Measurements from ENCODE around the gene PCNT. TPM values are rescaled to one million over a fixed set of nuclear protein-coding genes. Genes with fewer than 3 reads are reported as not detected.
"Not testable (repeated sequence)": the region's sequence is repeated elsewhere in the genome, so short reads cannot be mapped to it uniquely, and the experiment has no call there.

Gene PCNT
- total RNA-seq, 3 donors from 2014 or later: 25.2 to 31.0 (median 28.5) TPM

DNA sequence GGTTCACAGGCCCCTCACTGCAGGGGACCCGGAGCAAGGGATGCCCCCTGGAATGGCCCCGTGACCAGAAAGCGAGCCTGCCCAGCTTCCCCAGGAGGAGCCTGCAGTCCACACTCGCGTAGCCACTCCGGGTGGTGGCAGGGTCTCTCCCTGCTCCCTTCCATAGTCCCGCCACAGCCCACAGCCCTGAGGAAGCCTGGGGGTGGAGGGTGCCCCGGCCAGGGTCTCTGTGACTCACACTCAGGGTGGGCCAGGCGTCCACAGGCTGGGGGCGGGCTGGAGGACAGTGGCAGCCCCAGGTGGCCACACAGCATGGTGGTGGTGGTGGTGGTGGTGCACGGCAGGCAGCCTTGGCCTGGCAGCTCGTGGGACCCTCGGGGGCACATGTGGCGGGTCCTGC lies 22.2 kb upstream of the PCNT start:
- H3K9me3 ChIP-seq: no peaks in the 10 kb centered on the region
- H3K4me3 ChIP-seq: no peak overlapping the region
- H3K27ac ChIP-seq: no peak overlapping the region
- DNase-seq (ENCODE audit: low spot score in 2 of 2): no peak
- TF ChIP-seq, protein P1, sequence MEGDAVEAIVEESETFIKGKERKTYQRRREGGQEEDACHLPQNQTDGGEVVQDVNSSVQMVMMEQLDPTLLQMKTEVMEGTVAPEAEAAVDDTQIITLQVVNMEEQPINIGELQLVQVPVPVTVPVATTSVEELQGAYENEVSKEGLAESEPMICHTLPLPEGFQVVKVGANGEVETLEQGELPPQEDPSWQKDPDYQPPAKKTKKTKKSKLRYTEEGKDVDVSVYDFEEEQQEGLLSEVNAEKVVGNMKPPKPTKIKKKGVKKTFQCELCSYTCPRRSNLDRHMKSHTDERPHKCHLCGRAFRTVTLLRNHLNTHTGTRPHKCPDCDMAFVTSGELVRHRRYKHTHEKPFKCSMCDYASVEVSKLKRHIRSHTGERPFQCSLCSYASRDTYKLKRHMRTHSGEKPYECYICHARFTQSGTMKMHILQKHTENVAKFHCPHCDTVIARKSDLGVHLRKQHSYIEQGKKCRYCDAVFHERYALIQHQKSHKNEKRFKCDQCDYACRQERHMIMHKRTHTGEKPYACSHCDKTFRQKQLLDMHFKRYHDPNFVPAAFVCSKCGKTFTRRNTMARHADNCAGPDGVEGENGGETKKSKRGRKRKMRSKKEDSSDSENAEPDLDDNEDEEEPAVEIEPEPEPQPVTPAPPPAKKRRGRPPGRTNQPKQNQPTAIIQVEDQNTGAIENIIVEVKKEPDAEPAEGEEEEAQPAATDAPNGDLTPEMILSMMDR (IDR thresholded peaks at IDR 0.05): no peak
- TF ChIP-seq POLR2AphosphoS5 (IDR thresholded peaks at IDR 0.05): no peak
- TF ChIP-seq POLR2A (IDR thresholded peaks at IDR 0.05): no peak
- intact Hi-C loops (cut with DNase I; ENCODE audit: low total_unique reads): no loop called here
- peaks cover 0 to 4% of the 10 kb centered on the region in 2 donors for H3K4me1 ChIP-seq
- no peaks in the 10 kb centered on the region for H3K36me3 ChIP-seq
- no peaks in the 10 kb centered on the region for H3K27me3 ChIP-seq

DNA sequence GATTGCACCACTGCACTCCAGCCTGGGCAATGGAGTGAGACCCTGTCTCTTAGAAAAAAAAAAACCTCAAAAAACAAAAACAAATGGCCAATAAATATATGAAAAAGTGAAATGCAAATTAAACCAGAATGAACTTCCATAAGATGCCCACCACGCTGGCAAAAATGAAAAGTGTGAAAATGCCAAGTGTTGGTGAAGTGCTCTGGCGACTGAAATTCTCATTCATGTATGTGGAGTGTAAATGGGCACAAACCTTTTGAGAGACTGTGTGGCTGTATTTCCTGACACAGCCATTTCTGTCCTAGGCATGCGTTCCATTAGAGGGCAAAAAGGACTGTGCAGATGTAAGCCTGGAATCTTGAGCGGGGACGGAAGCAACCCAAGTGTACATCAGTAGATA lies 19.5 kb upstream of the PCNT start:
- H3K9me3 ChIP-seq: no peaks in the 10 kb centered on the region
- intact Hi-C loops (cut with DNase I; ENCODE audit: low total_unique reads): no loop called here
- no peak overlapping the region for H3K4me3 ChIP-seq
- no peaks in the 10 kb centered on the region for H3K36me3 ChIP-seq
- no peak overlapping the region for H3K27ac ChIP-seq
- TF ChIP-seq, protein P1 (IDR thresholded peaks at IDR 0.05): no peak
- no peak for TF ChIP-seq POLR2A (IDR thresholded peaks at IDR 0.05)
- no peak for TF ChIP-seq POLR2AphosphoS5 (IDR thresholded peaks at IDR 0.05)
- DNase-seq (ENCODE audit: low spot score in 2 of 2): no peak
- H3K4me1 ChIP-seq: no peaks in the 10 kb centered on the region
- H3K27me3 ChIP-seq: no peaks in the 10 kb centered on the region

DNA sequence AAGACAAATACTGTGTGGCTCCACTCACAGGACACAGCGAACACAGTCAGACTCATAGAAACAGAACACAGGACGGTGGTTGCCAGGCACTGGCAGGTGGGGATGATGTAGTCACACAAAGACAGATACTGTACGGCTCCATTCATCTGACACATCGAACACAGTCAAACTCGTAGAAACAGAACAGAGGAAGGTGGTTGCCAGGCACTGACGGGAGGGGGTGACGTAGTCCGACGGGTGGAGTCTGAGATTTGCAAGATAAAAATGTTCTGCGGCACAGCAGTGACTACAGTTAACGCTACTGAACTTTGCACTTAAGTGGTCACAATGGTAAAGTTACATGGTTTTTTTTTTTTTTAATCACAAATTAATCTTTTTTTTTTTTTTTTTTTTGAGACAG lies 19.0 kb upstream of the PCNT start:
- intact Hi-C loops (cut with DNase I; ENCODE audit: low total_unique reads): no loop called here
- Histone ChIP-seq H3K4me1 (no peaks in the 10 kb centered on the region), H3K4me3 (no peak overlapping the region), H3K36me3 (no peaks in the 10 kb centered on the region), H3K9me3 (no peaks in the 10 kb centered on the region), H3K27ac (no peak overlapping the region), H3K27me3 (no peaks in the 10 kb centered on the region)
- no peak for TF ChIP-seq POLR2A (IDR thresholded peaks at IDR 0.05)
- TF ChIP-seq POLR2AphosphoS5 (IDR thresholded peaks at IDR 0.05): no peak
- TF ChIP-seq, protein P1 (IDR thresholded peaks at IDR 0.05): no peak
- no peak for DNase-seq (ENCODE audit: low spot score in 2 of 2)

DNA sequence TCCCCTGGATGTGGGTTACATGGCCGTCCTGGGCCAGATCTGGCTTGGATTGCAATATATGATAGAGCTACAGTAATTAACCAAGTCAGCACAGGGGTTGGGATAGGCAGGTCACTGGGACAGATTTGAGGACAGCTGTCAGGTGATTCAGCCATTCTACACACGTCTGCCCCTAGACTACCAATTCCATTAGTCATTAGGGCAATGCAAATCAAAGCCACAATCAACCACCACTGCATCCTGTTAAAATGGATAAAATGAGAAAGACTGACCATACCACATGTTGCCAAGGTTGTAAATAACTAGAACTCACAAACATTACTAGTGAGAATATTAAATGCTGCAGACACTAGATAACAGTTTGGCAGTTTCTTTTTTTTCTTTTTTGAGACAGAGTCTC lies 16.3 kb upstream of the PCNT start:
- no peaks in the 10 kb centered on the region for H3K9me3 ChIP-seq
- no peaks in the 10 kb centered on the region for H3K36me3 ChIP-seq
- intact Hi-C loops (cut with DNase I; ENCODE audit: low total_unique reads): no loop called here
- H3K27ac ChIP-seq: no peak overlapping the region
- no peak for DNase-seq (ENCODE audit: low spot score in 2 of 2)
- no peaks in the 10 kb centered on the region for H3K4me1 ChIP-seq
- TF ChIP-seq, protein P1 (IDR thresholded peaks at IDR 0.05): no peak
- TF ChIP-seq POLR2AphosphoS5 (IDR thresholded peaks at IDR 0.05) (no peak), POLR2A (IDR thresholded peaks at IDR 0.05) (no peak)
- H3K27me3 ChIP-seq: no peaks in the 10 kb centered on the region
- no peak overlapping the region for H3K4me3 ChIP-seq

DNA sequence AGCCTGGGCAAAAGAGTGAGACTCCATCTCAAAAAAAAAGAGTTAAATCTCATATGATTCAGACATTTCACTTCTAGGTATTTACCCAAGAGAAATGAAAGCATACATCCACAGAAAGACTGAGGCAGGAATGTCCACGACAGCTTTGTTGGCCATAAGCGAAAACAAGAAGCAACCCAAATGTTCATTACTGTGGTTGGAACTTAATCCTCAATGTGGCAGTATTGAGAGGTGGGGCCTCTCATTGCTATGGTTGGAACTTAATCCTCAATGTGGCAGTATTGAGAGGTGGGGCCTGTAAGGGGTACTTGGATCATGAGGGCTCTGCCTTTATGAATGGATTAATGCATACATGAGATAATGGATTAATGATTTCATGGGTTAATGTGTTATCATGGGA lies 15.5 kb upstream of the PCNT start:
- H3K27me3 ChIP-seq: no peaks in the 10 kb centered on the region
- H3K36me3 ChIP-seq: no peaks in the 10 kb centered on the region
- no peak for DNase-seq (ENCODE audit: low spot score in 2 of 2)
- H3K4me3 ChIP-seq: no peak overlapping the region
- TF ChIP-seq, protein P1 (IDR thresholded peaks at IDR 0.05): no peak
- no peak for TF ChIP-seq POLR2A (IDR thresholded peaks at IDR 0.05)
- no peak for TF ChIP-seq POLR2AphosphoS5 (IDR thresholded peaks at IDR 0.05)
- H3K27ac ChIP-seq: no peak overlapping the region
- intact Hi-C loops (cut with DNase I; ENCODE audit: low total_unique reads): no loop called here
- no peaks in the 10 kb centered on the region for H3K9me3 ChIP-seq
- no peaks in the 10 kb centered on the region for H3K4me1 ChIP-seq

DNA sequence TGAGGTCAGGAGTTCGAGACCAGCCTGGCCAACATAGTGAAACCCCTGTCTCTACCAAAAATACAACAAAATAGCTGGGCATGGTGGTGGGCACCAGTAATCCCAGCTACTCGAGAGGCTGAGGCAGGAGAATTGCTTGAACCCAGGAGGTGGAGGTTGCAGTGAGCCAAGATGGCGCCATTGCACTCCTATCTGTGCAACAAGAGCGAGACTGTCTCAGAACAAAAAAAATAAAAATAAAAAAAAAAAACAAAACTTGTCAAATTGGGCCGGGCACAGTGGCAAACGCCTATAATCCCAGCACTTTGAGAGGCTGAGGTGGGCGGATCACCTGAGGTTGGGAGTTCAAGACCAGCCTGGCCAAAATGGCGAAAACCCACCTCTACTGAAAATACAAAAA lies 13.7 kb upstream of the PCNT start:
- intact Hi-C loops (cut with DNase I; ENCODE audit: low total_unique reads): loop anchor here (2.0 kb wide), 1 partner anchor 33 kb away; no protein-coding TSS in a partner anchor
- DNase-seq (ENCODE audit: low spot score in 2 of 2); H3K9me3 ChIP-seq; H3K27ac ChIP-seq; H3K27me3 ChIP-seq; H3K36me3 ChIP-seq; H3K4me3 ChIP-seq; H3K4me1 ChIP-seq: not testable (repeated sequence)

Measured in breast epithelium (tissue), 4 donors.